ENCODE data around the gene TECTA.
"Not testable (repeated sequence)": the region's sequence is repeated elsewhere in the genome, so short reads cannot be mapped to it uniquely, and the experiment has no call there.

The TECTA gene

DNA sequence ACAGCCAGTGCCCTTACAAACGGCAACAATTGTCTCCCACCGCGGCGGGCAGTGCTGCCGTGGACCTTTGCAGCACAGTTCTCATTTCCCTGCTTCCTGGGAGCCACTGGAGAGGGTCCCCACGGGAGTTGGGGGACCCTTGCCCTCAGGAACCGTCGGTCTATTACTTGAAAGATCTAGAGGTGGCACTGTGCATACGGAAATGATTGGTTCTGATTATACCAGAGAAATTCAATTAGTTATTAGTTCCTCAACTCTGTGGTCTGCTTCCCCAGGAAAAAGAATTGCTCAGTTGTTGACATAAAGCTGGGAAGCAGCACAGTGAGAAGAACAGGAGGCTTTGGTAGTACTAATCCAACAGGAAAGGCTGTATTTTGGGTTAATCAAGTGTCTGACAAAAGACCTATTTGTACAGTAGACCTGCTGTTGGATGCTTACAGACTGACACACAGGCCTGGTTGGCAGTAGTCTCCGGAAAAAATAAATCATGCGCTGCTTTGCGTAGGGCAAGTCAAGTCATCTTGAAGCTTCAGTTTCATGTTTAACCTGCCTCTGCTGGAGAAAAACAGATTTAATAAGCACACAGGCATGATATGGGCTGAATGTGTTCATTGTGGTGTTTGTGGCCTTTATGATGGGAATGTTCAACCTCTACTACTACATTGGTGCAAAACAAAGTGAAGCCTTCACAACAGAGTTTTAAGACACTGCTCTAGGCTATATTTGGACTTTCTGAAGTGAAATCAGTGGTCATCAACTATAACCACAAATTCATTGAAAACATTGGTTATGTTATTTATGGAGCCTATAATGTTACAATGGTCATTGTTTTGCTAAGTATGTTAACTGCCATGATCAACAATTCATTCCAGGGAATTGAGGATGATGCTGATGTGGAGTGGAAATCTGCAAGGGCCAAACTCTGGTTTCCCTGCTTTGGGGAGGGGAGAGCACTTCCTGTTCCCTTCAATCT lies 136.9 kb downstream of the TECTA start:
- no peak for DNase-seq (ENCODE audit: low spot score)
- H3K27ac ChIP-seq, result no peak overlapping the region
- TF ChIP-seq, protein P1, sequence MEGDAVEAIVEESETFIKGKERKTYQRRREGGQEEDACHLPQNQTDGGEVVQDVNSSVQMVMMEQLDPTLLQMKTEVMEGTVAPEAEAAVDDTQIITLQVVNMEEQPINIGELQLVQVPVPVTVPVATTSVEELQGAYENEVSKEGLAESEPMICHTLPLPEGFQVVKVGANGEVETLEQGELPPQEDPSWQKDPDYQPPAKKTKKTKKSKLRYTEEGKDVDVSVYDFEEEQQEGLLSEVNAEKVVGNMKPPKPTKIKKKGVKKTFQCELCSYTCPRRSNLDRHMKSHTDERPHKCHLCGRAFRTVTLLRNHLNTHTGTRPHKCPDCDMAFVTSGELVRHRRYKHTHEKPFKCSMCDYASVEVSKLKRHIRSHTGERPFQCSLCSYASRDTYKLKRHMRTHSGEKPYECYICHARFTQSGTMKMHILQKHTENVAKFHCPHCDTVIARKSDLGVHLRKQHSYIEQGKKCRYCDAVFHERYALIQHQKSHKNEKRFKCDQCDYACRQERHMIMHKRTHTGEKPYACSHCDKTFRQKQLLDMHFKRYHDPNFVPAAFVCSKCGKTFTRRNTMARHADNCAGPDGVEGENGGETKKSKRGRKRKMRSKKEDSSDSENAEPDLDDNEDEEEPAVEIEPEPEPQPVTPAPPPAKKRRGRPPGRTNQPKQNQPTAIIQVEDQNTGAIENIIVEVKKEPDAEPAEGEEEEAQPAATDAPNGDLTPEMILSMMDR (conservative IDR thresholded peaks at IDR 0.05; ENCODE audit: low read depth), result no peak
- ChIA-PET POLR2A (ENCODE audit: low non-redundant PET) (no interaction called here), CTCF (interaction anchor here (0.6 kb wide), 1 partner anchor 9 kb away, joined by 3 read pairs; no protein-coding TSS in a partner anchor)

DNA sequence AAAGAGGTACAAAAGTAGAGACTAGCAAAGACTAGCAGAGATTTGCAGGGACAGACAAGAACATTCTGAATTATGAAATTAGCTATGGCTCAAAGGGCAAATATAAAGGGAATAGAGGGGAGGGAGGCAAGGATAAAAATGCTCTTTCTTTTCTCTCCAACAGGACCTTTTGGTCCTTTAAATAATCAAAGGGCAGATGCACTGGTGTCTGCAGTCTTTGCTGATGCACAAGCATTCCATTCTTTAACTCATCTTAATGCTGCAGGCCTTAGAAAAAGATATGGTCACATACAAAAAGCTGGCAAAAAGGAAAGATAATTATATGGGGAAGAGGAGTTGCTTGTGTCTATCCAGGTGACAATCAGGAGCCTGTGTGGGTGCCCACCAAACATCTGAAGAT lies 137.9 kb downstream of the TECTA start:
- ChIA-PET POLR2A (ENCODE audit: low non-redundant PET) (no interaction called here), CTCF (no interaction called here)
- H3K27ac ChIP-seq, result no peak overlapping the region
- TF ChIP-seq, protein P1 (conservative IDR thresholded peaks at IDR 0.05; ENCODE audit: low read depth), result no peak
- DNase-seq (ENCODE audit: low spot score), result no peak

DNA sequence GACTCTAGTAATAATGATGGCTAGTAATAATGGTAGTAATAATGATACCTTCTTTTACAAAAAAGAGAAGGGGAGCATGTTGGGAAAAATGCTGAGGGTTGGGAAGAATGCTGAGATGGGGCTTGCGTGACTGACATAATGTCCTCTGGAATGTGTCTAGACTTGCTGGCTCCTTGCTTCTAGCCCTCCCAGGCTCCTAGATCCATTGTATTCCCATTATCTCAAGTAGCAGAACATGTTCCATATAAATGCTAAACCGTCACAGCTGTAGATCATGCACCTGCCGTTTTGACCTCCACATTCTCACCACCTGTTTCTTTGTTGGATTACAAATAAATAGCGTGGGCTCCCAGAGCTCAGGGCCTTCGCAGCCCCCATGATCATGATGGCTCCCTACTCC lies 139.0 kb downstream of the TECTA start:
- POLR2A ChIA-PET (ENCODE audit: low non-redundant PET); DNase-seq (ENCODE audit: low spot score); H3K27ac ChIP-seq: not testable (repeated sequence)
- CTCF ChIA-PET, result interaction anchor here (0.6 kb wide), 1 partner anchor 1001 kb away, joined by 3 read pairs; no protein-coding TSS in a partner anchor

DNA sequence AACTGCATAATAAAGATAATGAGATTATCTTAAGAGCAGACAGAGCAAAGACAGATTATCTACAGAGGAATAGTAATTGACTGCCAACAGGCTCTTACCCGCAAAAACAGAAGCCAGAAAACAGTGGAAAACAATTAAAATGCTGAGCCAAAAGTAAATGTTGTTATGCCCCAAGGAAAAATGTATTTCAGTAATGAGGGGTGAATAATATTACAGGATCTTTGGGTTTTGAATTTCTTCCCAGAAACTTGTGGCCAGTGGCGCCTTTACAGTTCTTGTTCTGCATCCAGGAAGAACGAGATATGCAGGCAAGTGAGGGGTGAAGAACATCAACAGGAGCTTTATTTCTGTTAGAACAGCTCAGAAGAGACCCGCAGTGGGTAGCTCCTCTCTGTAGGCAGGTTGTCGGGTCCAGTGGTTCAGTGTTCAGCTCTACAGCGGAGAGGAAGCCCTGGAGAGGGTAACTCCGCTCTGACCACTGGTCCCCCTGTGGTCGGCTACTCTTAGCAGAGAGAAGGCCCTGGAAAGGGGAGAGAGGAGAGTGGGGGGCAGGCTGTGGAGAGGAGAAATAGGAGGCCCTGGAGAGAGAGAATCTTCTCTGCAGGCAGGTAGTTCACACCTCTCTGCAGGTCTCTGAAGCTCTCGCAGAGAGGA lies 139.7 kb downstream of the TECTA start:
- H3K27ac ChIP-seq, result no peak overlapping the region
- ChIA-PET CTCF (interaction anchor here (0.6 kb wide), 2 partner anchors 10 to 1315 kb away, joined by 3 read pairs; no protein-coding TSS in a partner anchor), POLR2A (ENCODE audit: low non-redundant PET) (no interaction called here)
- DNase-seq (ENCODE audit: low spot score), result no peak
- TF ChIP-seq, protein P1 (conservative IDR thresholded peaks at IDR 0.05; ENCODE audit: low read depth), result no peak

All from RWPE1 (cell line).